ENCODE measurements around the gene RNU6-7.

DNA sequence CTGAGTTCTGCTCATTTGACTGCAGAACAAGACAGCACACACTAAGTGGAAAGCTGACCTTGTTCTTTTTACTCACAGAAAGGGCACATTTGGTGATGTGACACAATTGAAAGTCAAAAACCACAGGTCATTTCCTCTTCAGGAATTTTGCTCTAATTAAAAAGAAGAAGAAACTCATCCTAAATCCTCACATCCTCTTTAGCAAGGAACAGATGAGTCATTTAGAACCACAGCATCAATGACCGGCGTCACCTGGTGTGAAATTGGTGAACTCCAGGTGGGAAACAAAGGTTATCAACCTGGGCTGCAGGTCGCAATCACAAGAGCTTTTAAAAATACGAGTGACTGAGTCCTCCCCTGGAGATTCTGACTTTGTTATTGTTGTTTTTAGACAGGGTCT, 4.1 kb downstream of the RNU6-7 start:
- TF ChIP-seq, protein P1, sequence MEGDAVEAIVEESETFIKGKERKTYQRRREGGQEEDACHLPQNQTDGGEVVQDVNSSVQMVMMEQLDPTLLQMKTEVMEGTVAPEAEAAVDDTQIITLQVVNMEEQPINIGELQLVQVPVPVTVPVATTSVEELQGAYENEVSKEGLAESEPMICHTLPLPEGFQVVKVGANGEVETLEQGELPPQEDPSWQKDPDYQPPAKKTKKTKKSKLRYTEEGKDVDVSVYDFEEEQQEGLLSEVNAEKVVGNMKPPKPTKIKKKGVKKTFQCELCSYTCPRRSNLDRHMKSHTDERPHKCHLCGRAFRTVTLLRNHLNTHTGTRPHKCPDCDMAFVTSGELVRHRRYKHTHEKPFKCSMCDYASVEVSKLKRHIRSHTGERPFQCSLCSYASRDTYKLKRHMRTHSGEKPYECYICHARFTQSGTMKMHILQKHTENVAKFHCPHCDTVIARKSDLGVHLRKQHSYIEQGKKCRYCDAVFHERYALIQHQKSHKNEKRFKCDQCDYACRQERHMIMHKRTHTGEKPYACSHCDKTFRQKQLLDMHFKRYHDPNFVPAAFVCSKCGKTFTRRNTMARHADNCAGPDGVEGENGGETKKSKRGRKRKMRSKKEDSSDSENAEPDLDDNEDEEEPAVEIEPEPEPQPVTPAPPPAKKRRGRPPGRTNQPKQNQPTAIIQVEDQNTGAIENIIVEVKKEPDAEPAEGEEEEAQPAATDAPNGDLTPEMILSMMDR (IDR thresholded peaks at IDR 0.05; ENCODE audit: extremely low read depth in 1 of 2, insufficient read depth in 1 of 2, low read depth in 1 of 2, low read length in 2 of 2) = no peak
- TF ChIP-seq POLR2AphosphoS5 (IDR thresholded peaks at IDR 0.05; ENCODE audit: insufficient read depth, low read depth, low read length) (no peak), FOS (IDR thresholded peaks at IDR 0.05; ENCODE audit: borderline replicate concordance, insufficient read depth, low read length) (no peak)
- TF ChIP-seq, protein P2, sequence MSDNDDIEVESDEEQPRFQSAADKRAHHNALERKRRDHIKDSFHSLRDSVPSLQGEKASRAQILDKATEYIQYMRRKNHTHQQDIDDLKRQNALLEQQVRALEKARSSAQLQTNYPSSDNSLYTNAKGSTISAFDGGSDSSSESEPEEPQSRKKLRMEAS (IDR thresholded peaks at IDR 0.05; ENCODE audit: insufficient read depth, insufficient read length) = no peak

Data from endothelial cell of umbilical vein (primary cell).